T-helper 17 cell (primary cell): ENCODE data around the gene KRTAP19-4. TPM values are rescaled to one million over a fixed set of nuclear protein-coding genes. Genes with fewer than 3 reads are reported as not detected.

ENCODE experiments used
- ATAC-seq: fragments of 150-1000 bp; cut with Tn5 transposase; 2 replicates; pipeline ENCODE4 v1.10.0; 2021; ENCODE audit warnings: mild to moderate bottlenecking, moderate library complexity
- DNase-seq, 3 donors: peaks; one replicate each; pipeline versions ENCODE4 v3.0.0 to v3.0.0-alpha.2; 2020 to 2021
- H3K9me3 ChIP-seq: one replicate; pipeline ENCODE4 v1.7.0; 2013; ENCODE audit warnings: low read length, mild to moderate bottlenecking; ENCODE audit not compliant: control insufficient read depth, poor library complexity, severe bottlenecking
- H3K27ac Mint-ChIP-seq: one replicate; pipeline ENCODE4 v1.8.0; 2022; ENCODE audit warnings: mild to moderate bottlenecking, moderate library complexity, mixed read lengths
- H3K27me3 Mint-ChIP-seq: one replicate; pipeline ENCODE4 v1.8.0; 2022; ENCODE audit warnings: mixed read lengths
- H3K36me3 Mint-ChIP-seq: one replicate; pipeline ENCODE4 v1.8.0; 2022; ENCODE audit warnings: low read depth, mixed read lengths
- H3K4me1 Mint-ChIP-seq: one replicate; pipeline ENCODE4 v1.8.0; 2022; ENCODE audit warnings: mild to moderate bottlenecking, mixed read lengths
- H3K4me3 Mint-ChIP-seq: one replicate; pipeline ENCODE4 v1.8.0; 2022; ENCODE audit warnings: mild to moderate bottlenecking, moderate library complexity, mixed read lengths
- total RNA-seq, 4 donors: library from RNA in 2 of 4; stranded (reverse) in 2 of 4; gene quantifications; one replicate each; pipeline ENCODE4 v1.2.3 and lab custom pipeline; 2022 to 2026

Gene KRTAP19-4
- total RNA-seq, 2 donors from 2014 or later, result not detected

DNA sequence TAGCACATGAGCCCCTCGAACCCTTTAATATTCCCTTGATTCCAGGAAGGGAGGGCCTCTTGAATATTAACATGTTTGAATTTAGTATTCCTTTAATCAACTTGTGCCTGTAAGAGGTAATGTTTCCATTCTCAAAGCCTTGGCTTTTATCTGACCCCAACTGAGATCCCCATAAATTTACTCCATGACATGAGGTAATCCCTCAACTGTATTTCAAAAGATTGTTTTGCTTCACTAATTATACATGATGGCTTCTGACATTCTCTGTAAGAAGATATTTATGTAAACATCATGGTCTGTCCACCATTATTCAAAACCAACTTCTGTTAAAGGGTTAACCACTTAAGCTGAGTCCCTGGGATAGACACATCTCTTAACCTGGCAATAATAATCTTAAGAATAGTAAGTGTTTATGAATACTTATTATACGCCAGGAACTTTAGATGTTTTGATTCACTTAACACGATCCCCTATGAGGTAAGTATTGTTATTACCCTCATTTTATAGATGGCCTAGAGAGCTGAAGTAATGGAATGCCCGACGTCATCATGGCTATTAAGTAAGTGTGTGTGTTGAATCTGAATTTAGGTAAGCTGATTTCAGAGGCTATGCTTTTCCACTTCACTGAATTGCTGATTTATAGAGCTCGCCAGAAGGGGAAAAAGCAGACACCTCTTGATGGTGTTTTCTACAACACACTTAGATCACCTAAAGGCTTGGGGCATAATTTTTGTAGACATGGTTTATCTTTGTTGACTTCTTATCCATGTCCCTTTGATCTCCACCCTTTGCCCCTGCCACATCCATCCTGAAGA is 27.9 kb downstream of the KRTAP19-4 start:
- no peaks in the 10 kb centered on the region for H3K36me3 Mint-ChIP-seq
- H3K9me3 ChIP-seq, result no peaks in the 10 kb centered on the region
- H3K4me3 Mint-ChIP-seq, result no peak overlapping the region
- ATAC-seq (no peak), DNase-seq (no peak)
- no peak overlapping the region for H3K27ac Mint-ChIP-seq
- H3K4me1 Mint-ChIP-seq, result no peaks in the 10 kb centered on the region
- H3K27me3 Mint-ChIP-seq, result no peaks in the 10 kb centered on the region

DNA sequence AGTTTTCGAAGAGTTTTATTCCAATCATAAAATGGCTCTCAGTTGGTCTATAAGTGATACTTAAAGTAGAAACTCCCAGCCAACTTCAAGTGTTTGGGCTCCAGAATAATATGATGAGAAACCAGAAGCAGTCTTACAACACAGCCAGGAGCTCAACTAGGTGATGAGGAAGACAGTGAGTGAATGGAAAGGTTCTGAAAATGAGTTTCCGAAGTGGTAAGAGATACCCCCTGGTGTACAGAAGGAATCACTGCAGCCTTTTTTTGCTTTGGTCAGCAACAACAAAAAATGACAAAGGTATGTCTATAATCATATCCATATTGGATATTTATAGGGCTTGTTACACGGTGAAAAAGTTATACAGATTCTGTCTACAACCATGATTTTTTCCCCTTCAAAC is 33.3 kb downstream of the KRTAP19-4 start:
- Mint-ChIP-seq H3K4me3 (no peak overlapping the region), H3K36me3 (no peaks in the 10 kb centered on the region), H3K4me1 (no peaks in the 10 kb centered on the region), H3K27ac (no peak overlapping the region), H3K27me3 (no peaks in the 10 kb centered on the region)
- no peaks in the 10 kb centered on the region for H3K9me3 ChIP-seq
- ATAC-seq (no peak), DNase-seq (no peak)

DNA sequence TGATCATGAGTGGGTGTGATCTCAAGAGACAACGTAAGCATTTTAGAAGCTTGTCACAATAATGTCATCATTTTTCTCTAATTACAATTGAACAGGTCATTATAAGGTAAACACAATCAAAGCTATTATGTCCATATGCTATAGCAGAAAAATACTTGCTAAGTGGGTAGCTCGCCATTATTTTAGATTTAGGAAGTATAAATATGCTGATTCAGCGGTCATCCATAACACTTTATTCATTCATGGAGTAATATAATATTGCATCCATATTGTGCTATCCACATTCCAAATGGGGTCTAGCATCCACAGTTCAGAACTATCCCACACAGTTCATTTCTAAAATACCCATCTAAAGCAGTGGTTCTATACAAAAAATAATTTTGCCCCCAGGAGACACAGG is 48.5 kb downstream of the KRTAP19-4 start:
- Mint-ChIP-seq H3K27me3 (no peaks in the 10 kb centered on the region), H3K4me1 (no peaks in the 10 kb centered on the region), H3K27ac (no peak overlapping the region), H3K4me3 (no peak overlapping the region), H3K36me3 (no peaks in the 10 kb centered on the region)
- ATAC-seq, result no peak
- no peak for DNase-seq
- no peaks in the 10 kb centered on the region for H3K9me3 ChIP-seq

DNA sequence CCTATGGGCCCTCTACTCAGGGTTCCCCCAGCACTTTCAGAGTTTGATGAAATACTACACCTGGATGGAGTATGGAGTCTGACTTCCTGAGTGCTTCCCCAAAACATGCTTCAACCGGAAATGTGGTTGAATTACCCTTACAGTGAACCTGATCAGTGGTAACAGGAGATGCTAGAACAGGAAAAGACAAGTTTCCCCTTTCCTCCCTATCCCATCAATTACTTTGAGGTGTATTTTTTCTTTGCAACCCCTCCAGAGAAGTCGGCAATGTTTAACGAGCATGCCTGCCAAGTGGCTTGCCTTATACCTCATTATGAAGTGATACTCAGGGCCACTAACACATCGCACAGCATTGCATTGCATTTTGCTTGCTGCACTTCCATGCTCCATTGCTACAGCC is 49.9 kb downstream of the KRTAP19-4 start:
- no peaks in the 10 kb centered on the region for H3K9me3 ChIP-seq
- ATAC-seq (no peak), DNase-seq (no peak)
- Mint-ChIP-seq H3K27me3 (no peaks in the 10 kb centered on the region), H3K4me3 (no peak overlapping the region), H3K27ac (no peak overlapping the region), H3K36me3 (no peaks in the 10 kb centered on the region), H3K4me1 (no peaks in the 10 kb centered on the region)

Other genes starting within 250 kb of the KRTAP19-4 start
- gene KRTAP24-1, start 214.2 kb downstream of the KRTAP19-4 start, total RNA-seq, result not detected
- not detected for gene KRTAP25-1, start 207.7 kb downstream of the KRTAP19-4 start, total RNA-seq
- not detected for gene KRTAP26-1, start 176.8 kb downstream of the KRTAP19-4 start, total RNA-seq
- not detected for gene KRTAP27-1, start 159.5 kb downstream of the KRTAP19-4 start, total RNA-seq
- not detected for gene KRTAP23-1, start 148.6 kb downstream of the KRTAP19-4 start, total RNA-seq
- not detected for gene KRTAP13-2, start 124.9 kb downstream of the KRTAP19-4 start, total RNA-seq
- gene KRTAP13-1, start 101.1 kb downstream of the KRTAP19-4 start, total RNA-seq, result not detected
- gene KRTAP13-3, start 71.2 kb downstream of the KRTAP19-4 start, total RNA-seq, result not detected
- gene KRTAP13-4, start 66.9 kb downstream of the KRTAP19-4 start, total RNA-seq, result not detected
- gene KRTAP15-1, start 56.9 kb downstream of the KRTAP19-4 start, total RNA-seq, result not detected
- not detected for gene KRTAP19-1, start 16.8 kb downstream of the KRTAP19-4 start, total RNA-seq
- not detected for gene KRTAP19-2, start 9.7 kb downstream of the KRTAP19-4 start, total RNA-seq
- not detected for gene KRTAP19-3, start 5.2 kb downstream of the KRTAP19-4 start, total RNA-seq
- gene KRTAP19-5, start 5.0 kb upstream of the KRTAP19-4 start, total RNA-seq, result not detected
- gene KRTAP19-6, start 44.7 kb upstream of the KRTAP19-4 start, total RNA-seq, result not detected
- not detected for gene KRTAP19-7, start 64.1 kb upstream of the KRTAP19-4 start, total RNA-seq
- gene KRTAP22-2, start 93.2 kb upstream of the KRTAP19-4 start, total RNA-seq, result not detected
- not detected for gene KRTAP6-3, start 95.3 kb upstream of the KRTAP19-4 start, total RNA-seq
- not detected for gene KRTAP6-2, start 101.7 kb upstream of the KRTAP19-4 start, total RNA-seq
- not detected for gene KRTAP22-1, start 103.9 kb upstream of the KRTAP19-4 start, total RNA-seq
- gene KRTAP6-1, start 116.8 kb upstream of the KRTAP19-4 start, total RNA-seq, result not detected
- gene KRTAP20-1, start 119.3 kb upstream of the KRTAP19-4 start, total RNA-seq, result not detected
- gene KRTAP20-4, start 123.5 kb upstream of the KRTAP19-4 start, total RNA-seq, result not detected
- gene KRTAP20-2, start 138.0 kb upstream of the KRTAP19-4 start, total RNA-seq, result not detected
- gene KRTAP20-3, start 145.7 kb upstream of the KRTAP19-4 start, total RNA-seq, result not detected
- gene KRTAP21-3, start 221.6 kb upstream of the KRTAP19-4 start, total RNA-seq, result not detected